NCI-H82 treated with DMSO at 0.1 percent for 48 hours (cell line): Measurements from ENCODE around the gene KRT13.

Source experiments
- DNase-seq: peaks from one replicate; lab custom pipeline; 2025; ENCODE audit not compliant: unreplicated experiment; lab: John Stamatoyannopoulos, UW

The KRT13 gene

GRCh38 chr17:41537990-41538389 lies 32.6 kb upstream of the KRT13 start:
- no peak for DNase-seq

DNA sequence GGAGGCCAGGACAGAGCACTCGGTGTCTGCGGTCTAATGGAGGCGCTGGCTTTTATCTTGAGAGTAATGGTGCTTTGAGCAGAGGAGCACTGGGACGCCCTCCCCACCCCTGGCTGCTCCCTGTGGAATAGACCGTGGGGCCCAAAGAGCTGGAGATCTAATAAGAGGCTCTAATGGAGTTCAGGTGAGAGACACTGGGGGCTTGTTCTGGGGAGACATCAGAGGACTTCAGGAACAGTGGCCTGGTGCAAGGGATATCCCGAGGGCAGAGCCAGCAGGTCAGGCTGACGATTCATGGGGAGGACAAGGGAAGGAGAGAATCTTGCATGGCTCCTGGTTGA lies 32.2 kb upstream of the KRT13 start:
- DNase-seq: no peak

- DNase-seq: no peak
These were observed 31.6 kb upstream of the KRT13 start for GRCh38 chr17:41536741-41537613.

GRCh38 chr17:41535764-41536481 lies 30.5 kb upstream of the KRT13 start:
- DNase-seq: no peak

GRCh38 chr17:41534899-41535546 lies 29.6 kb upstream of the KRT13 start:
- DNase-seq: no peak

DNA sequence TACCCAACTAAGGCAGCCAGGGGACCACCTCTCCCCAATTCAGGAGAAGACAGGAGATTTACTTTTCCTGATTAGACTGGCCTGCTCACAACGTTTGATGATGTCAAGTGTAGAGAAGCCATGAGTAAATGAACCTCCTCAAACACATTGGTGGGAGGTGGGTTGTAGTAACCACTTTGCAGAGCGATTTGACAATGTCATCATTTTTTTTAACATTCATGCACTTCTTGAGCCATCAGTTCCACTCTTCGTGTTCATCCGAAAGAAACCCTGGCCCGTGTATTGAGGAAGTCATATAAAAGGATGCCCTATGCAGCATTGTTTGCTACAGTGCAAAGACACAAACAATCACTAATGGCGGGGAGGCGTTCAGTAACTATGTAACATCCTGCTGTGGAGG lies 28.2 kb upstream of the KRT13 start:
- DNase-seq: no peak

DNA sequence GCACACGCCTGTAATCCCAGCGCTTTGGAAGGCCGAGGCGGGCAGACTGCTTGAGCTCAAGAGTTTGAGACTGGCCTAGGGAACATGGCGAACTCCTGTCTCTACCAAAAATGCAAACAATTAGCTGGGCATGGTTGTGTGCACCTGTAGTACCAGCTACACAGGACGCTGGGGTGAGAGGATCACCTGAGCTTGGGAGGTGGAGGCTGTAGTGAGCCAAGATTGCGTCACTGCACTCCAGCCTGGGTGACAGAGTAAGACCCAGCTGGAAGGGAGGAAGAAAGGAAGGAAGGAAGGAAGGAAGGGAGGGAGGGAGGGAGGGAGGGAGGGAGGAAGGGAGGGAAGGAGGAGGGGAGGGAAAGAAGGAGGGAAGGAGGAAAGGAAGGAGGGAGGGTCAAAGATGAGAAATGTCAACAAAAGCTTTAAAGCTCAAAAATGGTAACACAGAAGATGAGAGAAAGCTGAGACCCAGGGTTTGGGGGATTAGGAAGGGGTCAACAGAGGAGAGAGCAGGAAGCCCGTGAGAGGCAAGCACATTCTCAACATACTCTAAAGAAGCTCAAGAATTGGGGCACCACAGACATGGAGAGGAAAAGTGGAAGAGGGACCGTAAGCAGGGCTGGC lies 27.6 kb upstream of the KRT13 start:
- no peak for DNase-seq

GRCh38 chr17:41531993-41532392 lies 26.6 kb upstream of the KRT13 start:
- DNase-seq: no peak

DNA sequence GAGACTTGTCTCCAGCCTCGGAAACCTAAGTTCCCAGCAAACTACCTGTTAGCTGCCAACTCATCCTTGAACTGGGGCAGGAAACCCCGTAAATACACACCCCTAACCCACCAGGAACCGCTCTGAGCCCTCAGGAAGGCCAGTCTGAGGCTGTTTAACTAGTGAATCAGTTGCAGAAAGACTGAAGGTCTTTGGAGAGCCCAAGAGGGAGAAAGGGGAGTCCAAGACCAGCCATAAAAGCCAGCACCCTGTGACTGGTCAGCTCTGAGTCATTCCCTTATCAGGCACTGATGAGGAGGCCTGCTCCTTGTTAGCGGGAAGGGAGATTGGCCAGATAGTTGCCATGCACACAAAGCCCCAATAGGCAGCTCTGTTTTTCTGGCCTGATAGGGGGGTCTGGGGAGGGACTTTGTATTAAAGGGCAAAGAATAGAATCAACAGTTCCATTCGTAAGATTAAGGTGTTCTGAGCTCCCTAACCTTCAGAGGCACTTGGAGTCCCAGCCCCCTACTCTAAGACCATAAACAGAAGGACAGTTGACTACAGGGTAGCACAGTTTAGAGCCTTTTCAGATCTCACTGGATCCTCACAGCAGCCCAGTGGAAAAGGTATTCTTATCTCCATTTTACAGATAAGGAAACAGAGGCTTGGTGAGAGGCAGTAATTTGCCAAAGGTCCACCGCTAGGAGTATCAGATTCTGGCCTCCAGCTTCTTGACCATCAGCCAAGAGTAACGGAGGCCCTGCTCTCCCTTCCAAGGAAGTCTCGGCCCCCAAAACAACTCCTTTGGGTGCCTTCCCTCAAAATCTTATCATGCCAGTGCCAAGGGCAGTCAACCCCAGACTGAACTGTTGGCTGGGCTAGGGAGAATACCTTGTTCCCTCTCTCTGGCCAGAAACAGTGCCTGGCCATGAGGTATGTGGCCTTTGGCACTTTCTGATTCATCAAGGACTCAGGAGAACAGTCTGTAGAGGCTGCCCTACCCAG lies 24.9 kb upstream of the KRT13 start:
- DNase-seq: no peak

DNA sequence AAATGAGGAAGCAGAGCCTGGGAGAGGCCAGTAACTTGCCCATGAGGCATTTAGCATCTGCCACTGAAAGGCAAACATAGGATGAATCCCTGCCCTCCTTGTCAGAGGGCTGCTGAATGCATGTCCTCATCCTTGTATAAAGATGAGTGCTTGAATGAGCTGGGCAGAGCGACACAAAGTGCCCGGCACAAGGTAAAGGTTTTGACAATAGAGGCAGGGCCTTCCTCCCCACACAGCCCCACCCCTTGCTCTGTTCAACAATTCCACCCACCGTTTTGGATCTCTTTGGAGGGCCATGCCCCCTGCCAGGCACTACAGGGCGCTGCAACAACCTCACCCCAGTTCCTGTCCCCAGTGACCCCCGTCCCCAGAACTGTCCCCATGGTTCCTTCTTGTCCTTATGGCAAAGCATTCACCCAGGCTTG lies 24.1 kb upstream of the KRT13 start:
- DNase-seq: no peak

GRCh38 chr17:41528959-41529353 lies 23.5 kb upstream of the KRT13 start:
- no peak for DNase-seq

GRCh38 chr17:41527063-41528023 lies 21.9 kb upstream of the KRT13 start:
- DNase-seq: no peak

GRCh38 chr17:41524261-41524660 lies 18.8 kb upstream of the KRT13 start:
- no peak for DNase-seq

- DNase-seq: no peak
These were observed 18.4 kb upstream of the KRT13 start for GRCh38 chr17:41523787-41524186.

DNA sequence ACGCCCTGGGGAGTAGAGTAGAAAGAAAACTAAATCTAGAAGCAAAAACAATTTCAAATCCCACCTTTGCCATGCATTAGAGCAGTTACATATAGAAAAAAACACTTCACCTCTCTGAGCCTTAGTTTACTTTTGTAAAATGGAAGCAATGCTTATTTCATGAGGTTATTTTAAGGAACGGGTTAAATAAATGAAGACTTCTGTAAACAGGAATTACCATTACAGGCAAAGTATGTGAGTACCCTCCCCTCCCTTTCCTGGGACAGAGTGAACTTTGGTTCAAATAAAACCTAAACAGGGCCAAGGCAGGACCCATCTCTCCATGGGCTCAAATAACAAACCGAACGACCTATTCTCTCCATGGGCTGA lies 17.8 kb upstream of the KRT13 start:
- no peak for DNase-seq

GRCh38 chr17:41522301-41523224 lies 17.2 kb upstream of the KRT13 start:
- no peak for DNase-seq

GRCh38 chr17:41521574-41522261 lies 16.3 kb upstream of the KRT13 start:
- DNase-seq: no peak
